ENCODE measurements around the gene SMCHD1. TPM values are rescaled to one million over a fixed set of nuclear protein-coding genes. Genes with fewer than 3 reads are reported as not detected.

Gene SMCHD1
- total RNA-seq, 2 experiments from 2014 or later: 357 to 359 TPM

GRCh38 chr18:2811416-2811815, 155.9 kb downstream of the SMCHD1 start:
- H3K27me3 ChIP-seq (ENCODE audit: control insufficient read depth in 1 of 2, insufficient read depth in 2 of 2, low read length in 2 of 2): peaks cover 0 to 2% of the 10 kb centered on the region in 2 experiments
- DNase-seq (no peak), ATAC-seq (ENCODE audit: poor library complexity) (no peak)
- TF ChIP-seq, protein P1, sequence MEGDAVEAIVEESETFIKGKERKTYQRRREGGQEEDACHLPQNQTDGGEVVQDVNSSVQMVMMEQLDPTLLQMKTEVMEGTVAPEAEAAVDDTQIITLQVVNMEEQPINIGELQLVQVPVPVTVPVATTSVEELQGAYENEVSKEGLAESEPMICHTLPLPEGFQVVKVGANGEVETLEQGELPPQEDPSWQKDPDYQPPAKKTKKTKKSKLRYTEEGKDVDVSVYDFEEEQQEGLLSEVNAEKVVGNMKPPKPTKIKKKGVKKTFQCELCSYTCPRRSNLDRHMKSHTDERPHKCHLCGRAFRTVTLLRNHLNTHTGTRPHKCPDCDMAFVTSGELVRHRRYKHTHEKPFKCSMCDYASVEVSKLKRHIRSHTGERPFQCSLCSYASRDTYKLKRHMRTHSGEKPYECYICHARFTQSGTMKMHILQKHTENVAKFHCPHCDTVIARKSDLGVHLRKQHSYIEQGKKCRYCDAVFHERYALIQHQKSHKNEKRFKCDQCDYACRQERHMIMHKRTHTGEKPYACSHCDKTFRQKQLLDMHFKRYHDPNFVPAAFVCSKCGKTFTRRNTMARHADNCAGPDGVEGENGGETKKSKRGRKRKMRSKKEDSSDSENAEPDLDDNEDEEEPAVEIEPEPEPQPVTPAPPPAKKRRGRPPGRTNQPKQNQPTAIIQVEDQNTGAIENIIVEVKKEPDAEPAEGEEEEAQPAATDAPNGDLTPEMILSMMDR (IDR thresholded peaks at IDR 0.05): no peak
- peaks cover 16 to 21% of the 10 kb centered on the region in 2 experiments for H3K9me3 ChIP-seq (ENCODE audit: control insufficient read depth in 1 of 2, insufficient read depth in 1 of 2, low read length in 2 of 2)
- H3K36me3 ChIP-seq (ENCODE audit: insufficient read depth, low read length): no peaks in the 10 kb centered on the region
- Mint-ChIP-seq H3K4me1 (ENCODE audit: low read depth) (no peaks in the 10 kb centered on the region), H3K27ac (no peak overlapping the region), H3K4me3 (no peak overlapping the region), H3K27me3 (no peaks in the 10 kb centered on the region), H3K9me3 (peaks cover 41% of the 10 kb centered on the region), H3K36me3 (ENCODE audit: low read depth) (peaks cover 29% of the 10 kb centered on the region)
- ChIA-PET POLR2A (no interaction called here), CTCF (interaction anchor here (0.6 kb wide), 1 partner anchor 175 kb away, joined by 4 read pairs; no protein-coding TSS in a partner anchor)
- no peak overlapping the region for H3K27ac ChIP-seq (ENCODE audit: low read depth in 1 of 2, low read length in 2 of 2)
- no peak overlapping the region for H3K4me3 ChIP-seq (ENCODE audit: low read length)
- H3K4me1 ChIP-seq (ENCODE audit: insufficient read depth, low read length): no peaks in the 10 kb centered on the region
- intact Hi-C loops (cut with DNase I, micrococcal nuclease): loop anchor here in 1 of 2 experiments (10.0 kb wide), 1 partner anchor 73 kb away; no protein-coding TSS in a partner anchor

- CTCF ChIA-PET: no interaction called here
- ATAC-seq (ENCODE audit: poor library complexity): no peak
- no peak for DNase-seq
- Mint-ChIP-seq H3K9me3 (peaks cover 39% of the 10 kb centered on the region), H3K27ac (no peak overlapping the region), H3K4me1 (ENCODE audit: low read depth) (no peaks in the 10 kb centered on the region), H3K36me3 (ENCODE audit: low read depth) (peaks cover 24% of the 10 kb centered on the region), H3K27me3 (no peaks in the 10 kb centered on the region), H3K4me3 (no peak overlapping the region)
- no peak overlapping the region for H3K27ac ChIP-seq (ENCODE audit: low read depth in 1 of 2, low read length in 2 of 2)
- H3K36me3 ChIP-seq (ENCODE audit: insufficient read depth, low read length): no peaks in the 10 kb centered on the region
- H3K4me1 ChIP-seq (ENCODE audit: insufficient read depth, low read length): no peaks in the 10 kb centered on the region
- POLR2A ChIA-PET: no interaction called here
- peaks cover 13 to 20% of the 10 kb centered on the region in 2 experiments for H3K9me3 ChIP-seq (ENCODE audit: control insufficient read depth in 1 of 2, insufficient read depth in 1 of 2, low read length in 2 of 2)
- intact Hi-C loops (cut with DNase I, micrococcal nuclease): loop anchor here in 1 of 2 experiments (10.0 kb wide), 1 partner anchor 70 kb away; no protein-coding TSS in a partner anchor
- no peak overlapping the region for H3K4me3 ChIP-seq (ENCODE audit: low read length)
- TF ChIP-seq, protein P1 (IDR thresholded peaks at IDR 0.05): no peak
- peaks cover 0 to 2% of the 10 kb centered on the region in 2 experiments for H3K27me3 ChIP-seq (ENCODE audit: control insufficient read depth in 1 of 2, insufficient read depth in 2 of 2, low read length in 2 of 2)
Measured at GRCh38 chr18:2814928-2815327, 159.4 kb downstream of the SMCHD1 start.

DNA sequence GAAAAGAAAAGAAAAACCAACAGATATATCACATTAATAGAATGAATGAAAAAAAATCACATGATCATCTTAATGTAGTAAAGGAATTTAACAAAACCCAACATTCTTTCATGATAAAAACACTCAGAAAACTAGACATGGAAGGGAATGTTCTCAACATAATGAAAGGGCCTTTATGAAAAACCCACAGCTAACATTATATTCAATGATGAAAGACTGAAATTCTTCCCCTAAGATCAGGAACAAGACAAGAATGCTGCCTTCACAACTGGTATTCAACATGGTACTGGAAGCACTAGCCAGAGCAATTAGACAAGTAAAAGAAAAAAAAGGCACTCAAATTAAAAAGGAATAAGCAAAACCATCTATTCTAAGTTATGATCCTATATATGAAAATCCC, 162.8 kb downstream of the SMCHD1 start:
- no peak overlapping the region for H3K27ac Mint-ChIP-seq
- no peak for DNase-seq
- no peak overlapping the region for H3K27ac ChIP-seq (ENCODE audit: low read depth in 1 of 2, low read length in 2 of 2)
- peaks cover 20% of the 10 kb centered on the region for H3K9me3 Mint-ChIP-seq
- peaks cover 10% of the 10 kb centered on the region for H3K36me3 Mint-ChIP-seq (ENCODE audit: low read depth)
- no peaks in the 10 kb centered on the region for H3K27me3 Mint-ChIP-seq
- ChIA-PET POLR2A (interaction anchor here (0.6 kb wide), 1 partner anchor 240 kb away, joined by 4 read pairs; no protein-coding TSS in a partner anchor), CTCF (interaction anchor here (0.6 kb wide), 1 partner anchor 201 kb away, joined by 3 read pairs; no protein-coding TSS in a partner anchor)
- H3K4me3 Mint-ChIP-seq: no peak overlapping the region
- TF ChIP-seq, protein P1 (IDR thresholded peaks at IDR 0.05): no peak
- intact Hi-C loops (cut with DNase I, micrococcal nuclease): loop anchor here in 1 of 2 experiments (10.0 kb wide), 1 partner anchor 67 kb away; no protein-coding TSS in a partner anchor
- H3K4me1 Mint-ChIP-seq (ENCODE audit: low read depth): no peaks in the 10 kb centered on the region
- no peak for ATAC-seq (ENCODE audit: poor library complexity)
- H3K9me3 ChIP-seq (ENCODE audit: control insufficient read depth in 1 of 2, insufficient read depth in 1 of 2, low read length in 2 of 2): peaks cover 8 to 20% of the 10 kb centered on the region in 2 experiments
- peaks cover 0 to 2% of the 10 kb centered on the region in 2 experiments for H3K27me3 ChIP-seq (ENCODE audit: control insufficient read depth in 1 of 2, insufficient read depth in 2 of 2, low read length in 2 of 2)
- no peaks in the 10 kb centered on the region for H3K4me1 ChIP-seq (ENCODE audit: insufficient read depth, low read length)
- no peak overlapping the region for H3K4me3 ChIP-seq (ENCODE audit: low read length)
- no peaks in the 10 kb centered on the region for H3K36me3 ChIP-seq (ENCODE audit: insufficient read depth, low read length)
